GM19328 (cell line): ENCODE data around the gene MPC2.
"Not testable (repeated sequence)": the region's sequence is repeated elsewhere in the genome, so short reads cannot be mapped to it uniquely, and the experiment has no call there.

Experiments
- ATAC-seq: cut with Tn5 transposase; IDR thresholded peaks from one replicate; pipeline ENCODE4 v1.9.1; 2021; ENCODE audit warnings: mild to moderate bottlenecking, moderate library complexity; ENCODE audit not compliant: unreplicated experiment

MPC2 gene

GRCh38 chr1:167935216-167936067 lies 1.4 kb downstream of the MPC2 start:
- peak; percentile 8 for ATAC-seq

GRCh38 chr1:167934426-167935215 lies 2.3 kb downstream of the MPC2 start:
- no peak for ATAC-seq

- no peak for ATAC-seq
Observed at GRCh38 chr1:167933788-167934187, 3.1 kb downstream of the MPC2 start.

GRCh38 chr1:167929725-167930124 lies 7.1 kb downstream of the MPC2 start:
- no peak for ATAC-seq

- ATAC-seq: not testable (repeated sequence)
Observed at GRCh38 chr1:167928919-167929318, 8.0 kb downstream of the MPC2 start.

- ATAC-seq: no peak
Observed at GRCh38 chr1:167928457-167928852, 8.4 kb downstream of the MPC2 start.

GRCh38 chr1:167927046-167927754 lies 9.7 kb downstream of the MPC2 start:
- no peak for ATAC-seq

- ATAC-seq: no peak
Observed at GRCh38 chr1:167926486-167926997, 10.3 kb downstream of the MPC2 start.

GRCh38 chr1:167924543-167925231 lies 12.2 kb downstream of the MPC2 start:
- no peak for ATAC-seq

GRCh38 chr1:167924102-167924501 lies 12.8 kb downstream of the MPC2 start:
- ATAC-seq: no peak

GRCh38 chr1:167923324-167924056 lies 13.4 kb downstream of the MPC2 start:
- ATAC-seq: no peak

GRCh38 chr1:167922611-167923074 lies 14.2 kb downstream of the MPC2 start:
- ATAC-seq: no peak

- no peak for ATAC-seq
Observed at GRCh38 chr1:167922023-167922422, 14.8 kb downstream of the MPC2 start.

- ATAC-seq: no peak
Observed at GRCh38 chr1:167916766-167917511, 19.9 kb downstream of the MPC2 start.

GRCh38 chr1:167915569-167915968 lies 21.3 kb downstream of the MPC2 start:
- ATAC-seq: no peak

GRCh38 chr1:167913895-167914496 lies 22.9 kb downstream of the MPC2 start, which contains the start of gene ADCY10:
ADCY10 (minus strand) TSS chr1:167914134; CDS start chr1:167905140, 8,994 bp downstream.
- no peak for ATAC-seq

GRCh38 chr1:167912294-167912693 lies 24.6 kb downstream of the MPC2 start:
- ATAC-seq: no peak

- no peak for ATAC-seq
Observed at GRCh38 chr1:167911413-167911812, 25.5 kb downstream of the MPC2 start.

- no peak for ATAC-seq
Observed at GRCh38 chr1:167910530-167910929, 26.3 kb downstream of the MPC2 start.
